Endothelial cell of umbilical vein (primary cell): ENCODE measurements around the gene ABCB9. TPM values are rescaled to one million over a fixed set of nuclear protein-coding genes. Genes with fewer than 3 reads are reported as not detected.

ENCODE experiments used
- BruUV-seq: library from RNA; stranded (reverse); fragments of 400-500 nt; replicated peaks from 2 replicates; lab custom pipeline; 2021; lab: Mats Ljungman, UMichigan
- CTCF ChIA-PET: fragments of 300-600, 350-600 bp; sonication (Branson Sonifier 250); formaldehyde crosslinking; loops from one replicate; lab custom pipeline; 2021; ENCODE audit warnings: antibody characterized with exemption, inconsistent platforms; lab: Charles Lee
- POLR2A ChIA-PET: fragments of 300-600, 350-600 bp; sonication (Branson Sonifier 250); formaldehyde crosslinking; loops from one replicate; lab custom pipeline; 2021; ENCODE audit warnings: antibody characterized with exemption, inconsistent platforms; lab: Charles Lee
- DNase-seq: peaks from one replicate; pipeline ENCODE4 v3.0.0-alpha.2; 2011; ENCODE audit warnings: low read depth, low spot score
- FAIRE-seq: peaks from 2 replicates; lab custom pipeline; 2011; peaks lifted over from hg19 to GRCh38; lab: Jason Lieb, UNC
- H2AFZ ChIP-seq: 2 replicates; pipeline ENCODE4 v1.6.0; 2012; ENCODE audit warnings: low read depth, low read length, control low read depth, inconsistent platforms
- H3K27ac ChIP-seq: 2 replicates; pipeline ENCODE4 v1.5.1; 2011; ENCODE audit warnings: low read depth, mild to moderate bottlenecking, control low read depth, low read length, moderate library complexity; ENCODE audit not compliant: insufficient read depth
- H3K27me3 ChIP-seq, 2 experiments: 2 replicates each; pipeline versions ENCODE4 v1.6.0 to v1.6.1; 2011; ENCODE audit warnings: low read length in 2 of 2, mixed read lengths in 1 of 2; ENCODE audit not compliant: control insufficient read depth in 2 of 2, insufficient read depth in 2 of 2
- H3K36me3 ChIP-seq, 2 experiments: 2 replicates in 1 of 2; 3 replicates in 1 of 2; pipeline ENCODE4 v1.5.1; 2011; ENCODE audit warnings: low read length in 2 of 2, mild to moderate bottlenecking in 1 of 2, moderate library complexity in 1 of 2; ENCODE audit not compliant: control insufficient read depth in 2 of 2, insufficient read depth in 2 of 2; ENCODE audit errors: extremely low read depth in 1 of 2
- H3K4me1 ChIP-seq: 3 replicates; pipeline ENCODE4 v1.5.1; 2011; ENCODE audit warnings: mild to moderate bottlenecking, low read length; ENCODE audit not compliant: control insufficient read depth, insufficient read depth; ENCODE audit errors: extremely low read depth
- H3K4me2 ChIP-seq: 2 replicates; pipeline ENCODE4 v1.6.1; 2011; ENCODE audit warnings: low read length, control low read depth, mixed read lengths; ENCODE audit not compliant: insufficient read depth
- H3K4me3 ChIP-seq, 3 experiments: fragments of 200-600 bp in 1 of 3; sonication (generic), shearing (Covaris generic) in 1 of 3; replicated peaks in 1 of 3; 2 replicates each; pipeline ENCODE4 v1.5.1; 2011 to 2016; ENCODE audit warnings: control low read depth in 3 of 3, low read length in 3 of 3, mild to moderate bottlenecking in 2 of 3, inconsistent platforms in 1 of 3, low read depth in 1 of 3, moderate library complexity in 1 of 3; ENCODE audit not compliant: insufficient read depth in 1 of 3
- H3K79me2 ChIP-seq: 2 replicates; pipeline ENCODE4 v1.6.0; 2012; ENCODE audit warnings: low read length, inconsistent platforms; ENCODE audit not compliant: control insufficient read depth, insufficient read depth
- H3K9ac ChIP-seq: replicated peaks from 2 replicates; pipeline ENCODE3; 2011; ENCODE audit warnings: low read length, control low read depth; ENCODE audit not compliant: insufficient read depth; ENCODE audit errors: extremely low read depth
- H3K9me1 ChIP-seq: replicated peaks from 3 replicates; pipeline ENCODE4 v1.6.0; 2011; ENCODE audit warnings: mild to moderate bottlenecking, low read length; ENCODE audit not compliant: control insufficient read depth, insufficient read depth; ENCODE audit errors: extremely low read depth
- H3K9me3 ChIP-seq: replicated peaks from 2 replicates; pipeline ENCODE4 v1.5.1; 2012; ENCODE audit warnings: low read length, inconsistent platforms; ENCODE audit not compliant: control insufficient read depth, insufficient read depth
- H4K20me1 ChIP-seq: replicated peaks from 2 replicates; pipeline ENCODE3; 2011; ENCODE audit warnings: mild to moderate bottlenecking, low read length; ENCODE audit not compliant: control insufficient read depth, insufficient read depth; ENCODE audit errors: extremely low read depth
- EZH2 ChIP-seq: IDR thresholded peaks from 2 replicates; pipeline ENCODE4 v1.6.1; 2012; ENCODE audit warnings: borderline replicate concordance, low read depth, mild to moderate bottlenecking, moderate library complexity, low read length, inconsistent platforms; ENCODE audit not compliant: severe bottlenecking
- FOS ChIP-seq: IDR thresholded peaks from 2 replicates; pipeline ENCODE4 v1.6.1; 2011; ENCODE audit warnings: mild to moderate bottlenecking, low read length, moderate library complexity, borderline replicate concordance; ENCODE audit not compliant: insufficient read depth
- GATA2 ChIP-seq: IDR thresholded peaks from 2 replicates; pipeline ENCODE4 v1.7.0; 2011; ENCODE audit warnings: low read depth, mild to moderate bottlenecking, moderate library complexity, mixed read lengths, low read length; ENCODE audit not compliant: insufficient read length, insufficient read depth
- JUN ChIP-seq: IDR thresholded peaks from 2 replicates; pipeline ENCODE4 v1.6.1; 2011; ENCODE audit warnings: borderline replicate concordance, low read depth; ENCODE audit not compliant: insufficient read length, insufficient read depth
- MAX ChIP-seq: IDR thresholded peaks from 2 replicates; pipeline ENCODE4 v1.6.1; 2011; ENCODE audit not compliant: insufficient read depth, insufficient read length
- MYC ChIP-seq: IDR thresholded peaks from one replicate; pipeline ENCODE4 v1.6.1; 2011; ENCODE audit warnings: mild to moderate bottlenecking, low read depth, low read length
- POLR2A ChIP-seq: IDR thresholded peaks from 2 replicates; pipeline ENCODE4 v1.6.1; 2012; ENCODE audit warnings: low read depth, mild to moderate bottlenecking, control low read depth, low read length
- POLR2AphosphoS5 ChIP-seq: IDR thresholded peaks from 2 replicates; pipeline ENCODE4 v1.6.1; 2012; ENCODE audit warnings: low read depth, mild to moderate bottlenecking, control low read depth, low read length, moderate library complexity; ENCODE audit not compliant: insufficient read depth
- dilution Hi-C: fragments of 300-500 bp; cut with MboI; formaldehyde crosslinking; loops from one replicate; pipeline ENCODE4 v1.15.0; 2019; ENCODE audit warnings: low sequenced_read_pairs; ENCODE audit not compliant: extremely low pct_ligation_motif_present
- intact Hi-C: fragments of 100-400 bp; cut with micrococcal nuclease; formaldehyde crosslinking; loops from one replicate; pipeline ENCODE4 v1.10.0; 2022
- polyA plus RNA-seq, 4 experiments: library from polyadenylated mRNA; depleted of rRNA in 3 of 4; stranded (reverse) in 3 of 4; unstranded in 1 of 4; fragments of >200 nt; gene quantifications; 2 replicates each; pipeline versions ENCODE4 v1.2.1 to v1.2.3, GENCODE V29; 2011 to 2012; ENCODE audit warnings: missing spikeins in 1 of 4
- total RNA-seq: library from RNA; stranded (reverse); gene quantifications from 2 replicates; pipeline ENCODE4 v1.2.3, GENCODE V29; 2021
- TF ChIP-seq, protein P1 (sequence below), 2 donors: IDR thresholded peaks; 1 replicate in 1 of 2; 2 replicates in 1 of 2; pipeline ENCODE4 v1.5.1; 2011; ENCODE audit warnings: low read length in 2 of 2, mild to moderate bottlenecking in 2 of 2, moderate library complexity in 2 of 2, control low read depth in 1 of 2, inconsistent platforms in 1 of 2, low read depth in 1 of 2; ENCODE audit not compliant: insufficient read depth in 1 of 2; ENCODE audit errors: extremely low read depth in 1 of 2

Gene ABCB9
- total and polyA plus RNA-seq, 2 donors (not counting 3 experiments of a cell fraction or from before 2014, with no cell fraction given): 11.7 to 16.9 TPM

DNA sequence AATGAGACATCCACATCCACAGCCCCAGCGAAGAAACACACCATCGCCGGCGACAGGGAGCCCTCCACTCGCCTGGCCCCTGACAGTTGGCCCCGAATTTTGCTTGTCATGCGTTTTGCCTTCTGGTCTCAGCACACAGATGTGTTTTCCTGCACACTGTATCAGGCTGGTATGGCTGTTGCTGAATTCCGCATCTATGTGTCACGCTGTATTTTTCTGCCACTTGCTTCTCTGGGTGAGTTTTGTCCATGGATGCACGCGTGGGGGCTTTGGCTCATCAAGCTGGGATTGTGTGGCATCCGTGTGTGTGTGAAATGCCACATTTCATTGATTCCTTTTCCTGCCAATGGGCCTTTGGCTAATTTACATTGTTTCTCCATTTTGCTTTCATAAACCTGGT is 40.7 kb upstream of the ABCB9 start:
- ChIA-PET CTCF (interaction anchor here (3.1 kb wide), 1 partner anchor 231 kb away, joined by 8 read pairs; no protein-coding TSS in a partner anchor), POLR2A (no interaction called here)
- H3K36me3 ChIP-seq: no peaks in the 10 kb centered on the region
- H3K27ac ChIP-seq: no peak overlapping the region
- H3K4me1 ChIP-seq: no peaks in the 10 kb centered on the region
- H3K79me2 ChIP-seq: no peaks in the 10 kb centered on the region
- H3K9me3 ChIP-seq: no peaks in the 10 kb centered on the region
- FAIRE-seq (no peak), DNase-seq (no peak)
- no peaks in the 10 kb centered on the region for H3K27me3 ChIP-seq
- dilution Hi-C loops: no loop called here
- H3K4me2 ChIP-seq: no peak overlapping the region
- H4K20me1 ChIP-seq: no peaks in the 10 kb centered on the region
- intact Hi-C loops: loop anchor here (10.0 kb wide), 1 partner anchor 1178 kb away; no protein-coding TSS in a partner anchor
- TF ChIP-seq FOS (no peak), POLR2A (no peak), POLR2AphosphoS5 (no peak), EZH2 (no peak), MAX (no peak), MYC (no peak), JUN (no peak), GATA2 (no peak)
- TF ChIP-seq, protein P1, sequence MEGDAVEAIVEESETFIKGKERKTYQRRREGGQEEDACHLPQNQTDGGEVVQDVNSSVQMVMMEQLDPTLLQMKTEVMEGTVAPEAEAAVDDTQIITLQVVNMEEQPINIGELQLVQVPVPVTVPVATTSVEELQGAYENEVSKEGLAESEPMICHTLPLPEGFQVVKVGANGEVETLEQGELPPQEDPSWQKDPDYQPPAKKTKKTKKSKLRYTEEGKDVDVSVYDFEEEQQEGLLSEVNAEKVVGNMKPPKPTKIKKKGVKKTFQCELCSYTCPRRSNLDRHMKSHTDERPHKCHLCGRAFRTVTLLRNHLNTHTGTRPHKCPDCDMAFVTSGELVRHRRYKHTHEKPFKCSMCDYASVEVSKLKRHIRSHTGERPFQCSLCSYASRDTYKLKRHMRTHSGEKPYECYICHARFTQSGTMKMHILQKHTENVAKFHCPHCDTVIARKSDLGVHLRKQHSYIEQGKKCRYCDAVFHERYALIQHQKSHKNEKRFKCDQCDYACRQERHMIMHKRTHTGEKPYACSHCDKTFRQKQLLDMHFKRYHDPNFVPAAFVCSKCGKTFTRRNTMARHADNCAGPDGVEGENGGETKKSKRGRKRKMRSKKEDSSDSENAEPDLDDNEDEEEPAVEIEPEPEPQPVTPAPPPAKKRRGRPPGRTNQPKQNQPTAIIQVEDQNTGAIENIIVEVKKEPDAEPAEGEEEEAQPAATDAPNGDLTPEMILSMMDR (IDR thresholded peaks at IDR 0.05; ENCODE audit: extremely low read depth in 1 of 2, insufficient read depth in 1 of 2, low read depth in 1 of 2, low read length in 2 of 2): no peak
- no TSS peak for BruUV-seq
- H2AFZ ChIP-seq: no peak overlapping the region
- H3K9me1 ChIP-seq: no peaks in the 10 kb centered on the region
- H3K9ac ChIP-seq: no peak overlapping the region
- H3K4me3 ChIP-seq: no peak overlapping the region
